Measurements from ENCODE around the gene IGFL1.
"Not testable (repeated sequence)": the region's sequence is repeated elsewhere in the genome, so short reads cannot be mapped to it uniquely, and the experiment has no call there.

The IGFL1 gene

DNA sequence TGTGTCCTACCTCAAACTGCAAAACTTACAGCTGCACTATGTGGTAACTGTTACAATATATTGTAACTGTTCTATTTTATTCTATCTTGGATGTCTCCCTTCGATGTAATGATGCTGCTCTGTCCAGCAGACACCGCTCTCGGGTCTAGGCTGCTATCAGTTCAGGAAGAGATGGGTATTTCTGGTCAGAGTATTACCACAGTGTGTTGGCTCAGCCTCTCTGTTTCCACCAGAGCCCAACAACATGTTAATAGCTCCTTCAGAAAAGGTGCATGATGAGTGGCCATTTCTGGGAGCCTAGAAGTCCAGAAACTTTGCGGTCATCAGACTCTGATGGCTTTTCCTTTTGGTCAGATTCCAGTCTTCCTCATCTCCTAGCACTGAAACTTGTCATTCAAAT lies 35.9 kb upstream of the IGFL1 start:
- Histone ChIP-seq H3K9me2 (replicated peaks; ENCODE audit: low read depth, low read length) (no peaks in the 10 kb centered on the region), H3K4me2 (ENCODE audit: low read depth, low read length, poor library complexity, severe bottlenecking) (no peak overlapping the region), H3K79me2 (ENCODE audit: insufficient read depth, low read length) (no peaks in the 10 kb centered on the region), H3K9ac (ENCODE audit: low read depth, low read length, poor library complexity, severe bottlenecking) (no peak overlapping the region), H3K4me1 (ENCODE audit: insufficient read depth, low read length, poor library complexity, severe bottlenecking) (no peaks in the 10 kb centered on the region), H3K36me3 (ENCODE audit: insufficient read depth, low read length) (no peaks in the 10 kb centered on the region), H2AFZ (ENCODE audit: low read length) (no peak overlapping the region), H3F3A (ENCODE audit: low read depth) (no peaks in the 10 kb centered on the region), H4K20me1 (ENCODE audit: insufficient read depth, low read length, poor library complexity, severe bottlenecking) (no peaks in the 10 kb centered on the region), H3K4me3 (ENCODE audit: low read length, poor library complexity, severe bottlenecking) (no peak overlapping the region), H3K27me3 (ENCODE audit: insufficient read depth, low read length, poor library complexity, severe bottlenecking) (no peaks in the 10 kb centered on the region), H3K9me3 (ENCODE audit: insufficient read depth, low read depth, low read length) (no peaks in the 10 kb centered on the region)
- TF ChIP-seq, protein P1, sequence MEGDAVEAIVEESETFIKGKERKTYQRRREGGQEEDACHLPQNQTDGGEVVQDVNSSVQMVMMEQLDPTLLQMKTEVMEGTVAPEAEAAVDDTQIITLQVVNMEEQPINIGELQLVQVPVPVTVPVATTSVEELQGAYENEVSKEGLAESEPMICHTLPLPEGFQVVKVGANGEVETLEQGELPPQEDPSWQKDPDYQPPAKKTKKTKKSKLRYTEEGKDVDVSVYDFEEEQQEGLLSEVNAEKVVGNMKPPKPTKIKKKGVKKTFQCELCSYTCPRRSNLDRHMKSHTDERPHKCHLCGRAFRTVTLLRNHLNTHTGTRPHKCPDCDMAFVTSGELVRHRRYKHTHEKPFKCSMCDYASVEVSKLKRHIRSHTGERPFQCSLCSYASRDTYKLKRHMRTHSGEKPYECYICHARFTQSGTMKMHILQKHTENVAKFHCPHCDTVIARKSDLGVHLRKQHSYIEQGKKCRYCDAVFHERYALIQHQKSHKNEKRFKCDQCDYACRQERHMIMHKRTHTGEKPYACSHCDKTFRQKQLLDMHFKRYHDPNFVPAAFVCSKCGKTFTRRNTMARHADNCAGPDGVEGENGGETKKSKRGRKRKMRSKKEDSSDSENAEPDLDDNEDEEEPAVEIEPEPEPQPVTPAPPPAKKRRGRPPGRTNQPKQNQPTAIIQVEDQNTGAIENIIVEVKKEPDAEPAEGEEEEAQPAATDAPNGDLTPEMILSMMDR (conservative IDR thresholded peaks at IDR 0.05; ENCODE audit: low read length) = no peak
- TF ChIP-seq EZH2phosphoT487 (IDR thresholded peaks at IDR 0.05; ENCODE audit: borderline replicate concordance) = no peak

DNA sequence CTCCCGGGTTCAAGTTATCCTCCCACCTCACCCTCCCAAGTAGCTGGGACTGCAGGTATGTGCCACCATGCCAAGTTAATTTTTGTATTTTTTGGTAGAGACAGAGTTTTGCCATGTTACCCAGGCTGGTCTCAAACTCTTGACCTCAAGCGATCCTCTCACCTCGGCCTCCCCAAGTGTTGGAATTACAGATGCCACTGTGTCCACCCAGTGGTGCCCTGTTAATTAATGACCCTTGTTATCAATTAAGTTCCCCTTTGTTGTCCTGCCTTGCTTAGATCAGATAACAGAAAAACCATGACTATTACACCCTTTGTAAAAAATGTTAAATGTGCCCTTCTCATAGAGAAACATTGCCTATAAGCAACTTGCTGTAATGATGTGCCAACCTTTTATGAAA lies 34.4 kb upstream of the IGFL1 start:
- Histone ChIP-seq H3K4me3 (ENCODE audit: low read length, poor library complexity, severe bottlenecking) (no peak overlapping the region), H3K36me3 (ENCODE audit: insufficient read depth, low read length) (no peaks in the 10 kb centered on the region), H3K9me3 (ENCODE audit: insufficient read depth, low read depth, low read length) (no peaks in the 10 kb centered on the region), H3K4me1 (ENCODE audit: insufficient read depth, low read length, poor library complexity, severe bottlenecking) (no peaks in the 10 kb centered on the region), H3K27me3 (ENCODE audit: insufficient read depth, low read length, poor library complexity, severe bottlenecking) (no peaks in the 10 kb centered on the region), H3K4me2 (ENCODE audit: low read depth, low read length, poor library complexity, severe bottlenecking) (no peak overlapping the region), H3K9ac (ENCODE audit: low read depth, low read length, poor library complexity, severe bottlenecking) (no peak overlapping the region), H2AFZ (ENCODE audit: low read length) (no peak overlapping the region), H3K79me2 (ENCODE audit: insufficient read depth, low read length) (no peaks in the 10 kb centered on the region), H4K20me1 (ENCODE audit: insufficient read depth, low read length, poor library complexity, severe bottlenecking) (no peaks in the 10 kb centered on the region), H3K9me2 (replicated peaks; ENCODE audit: low read depth, low read length) (no peaks in the 10 kb centered on the region), H3F3A (ENCODE audit: low read depth) (no peaks in the 10 kb centered on the region)
- TF ChIP-seq, protein P1 (conservative IDR thresholded peaks at IDR 0.05; ENCODE audit: low read length) = no peak
- no peak for TF ChIP-seq EZH2phosphoT487 (IDR thresholded peaks at IDR 0.05; ENCODE audit: borderline replicate concordance)

DNA sequence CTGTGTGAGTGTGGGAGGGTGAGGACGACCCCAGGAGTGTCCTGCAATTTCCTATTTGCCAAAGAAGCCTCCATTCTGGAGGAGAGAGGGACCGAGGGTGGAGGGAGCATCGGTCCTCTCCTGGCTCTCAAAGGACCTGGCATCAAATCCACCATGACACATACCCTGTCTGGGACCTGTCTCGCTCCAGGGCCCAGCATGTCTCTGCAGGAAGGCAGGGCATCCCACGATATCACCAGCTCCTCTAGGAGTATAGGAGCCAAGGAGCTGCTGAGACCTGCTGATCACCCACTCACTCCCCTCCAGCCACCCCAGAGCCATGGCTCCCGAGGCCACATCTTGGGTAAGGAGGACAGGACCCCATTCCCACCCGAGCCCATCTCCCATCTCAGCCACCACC lies 33.6 kb upstream of the IGFL1 start:
- not testable (repeated sequence) for H3K4me2 ChIP-seq (ENCODE audit: low read depth, low read length, poor library complexity, severe bottlenecking); H3K27me3 ChIP-seq (ENCODE audit: insufficient read depth, low read length, poor library complexity, severe bottlenecking)

DNA sequence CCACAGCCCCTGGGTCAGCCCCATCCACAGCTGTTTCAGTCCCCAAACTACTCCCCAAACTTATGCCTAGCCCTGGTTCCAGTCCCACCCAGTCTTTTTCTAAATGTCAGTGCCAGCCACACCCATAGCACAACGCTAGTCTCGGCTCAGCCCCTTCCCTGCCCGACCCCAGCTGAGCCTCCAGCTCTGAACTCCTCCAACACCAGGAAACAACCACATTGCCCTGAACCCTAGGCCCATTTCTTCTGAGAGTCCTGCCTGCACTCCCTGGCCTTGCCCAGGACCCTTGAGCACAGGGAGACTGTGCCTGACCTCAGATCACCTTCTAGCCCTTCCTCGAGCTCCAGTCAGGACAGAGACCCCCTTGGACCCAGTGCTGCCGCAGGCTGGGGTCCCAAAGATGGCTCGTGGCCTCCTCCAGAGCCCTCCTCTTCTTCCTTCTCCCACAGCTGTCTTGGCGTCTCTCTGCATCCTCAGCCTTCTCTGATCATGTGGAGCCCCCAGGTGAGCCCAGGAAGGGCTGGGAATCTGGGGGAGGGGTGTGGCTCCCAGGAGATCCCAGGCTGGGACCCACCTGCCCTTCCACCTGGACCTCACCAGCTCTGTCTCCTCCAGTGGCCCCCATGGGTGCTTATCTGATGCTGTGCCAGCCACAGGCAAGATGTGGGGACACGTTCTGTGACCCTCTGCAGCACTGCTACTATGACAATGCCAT lies 33.0 kb upstream of the IGFL1 start:
- H3K36me3 ChIP-seq (ENCODE audit: insufficient read depth, low read length) = no peaks in the 10 kb centered on the region
- no peaks in the 10 kb centered on the region for H3F3A ChIP-seq (ENCODE audit: low read depth)
- H2AFZ ChIP-seq (ENCODE audit: low read length) = no peak overlapping the region
- H4K20me1 ChIP-seq (ENCODE audit: insufficient read depth, low read length, poor library complexity, severe bottlenecking) = no peaks in the 10 kb centered on the region
- H3K9me3 ChIP-seq (ENCODE audit: insufficient read depth, low read depth, low read length) = no peaks in the 10 kb centered on the region
- H3K9me2 ChIP-seq (replicated peaks; ENCODE audit: low read depth, low read length) = no peaks in the 10 kb centered on the region
- H3K9ac ChIP-seq (ENCODE audit: low read depth, low read length, poor library complexity, severe bottlenecking) = no peak overlapping the region
- no peaks in the 10 kb centered on the region for H3K27me3 ChIP-seq (ENCODE audit: insufficient read depth, low read length, poor library complexity, severe bottlenecking)
- H3K4me2 ChIP-seq (ENCODE audit: low read depth, low read length, poor library complexity, severe bottlenecking) = no peak overlapping the region
- TF ChIP-seq EZH2phosphoT487 (IDR thresholded peaks at IDR 0.05; ENCODE audit: borderline replicate concordance) = no peak
- TF ChIP-seq, protein P1 (conservative IDR thresholded peaks at IDR 0.05; ENCODE audit: low read length) = no peak
- no peaks in the 10 kb centered on the region for H3K4me1 ChIP-seq (ENCODE audit: insufficient read depth, low read length, poor library complexity, severe bottlenecking)
- no peaks in the 10 kb centered on the region for H3K79me2 ChIP-seq (ENCODE audit: insufficient read depth, low read length)
- H3K4me3 ChIP-seq (ENCODE audit: low read length, poor library complexity, severe bottlenecking) = no peak overlapping the region

More for the DNA sequence above, 33.6 kb upstream of the IGFL1 start:
- H3K4me3 ChIP-seq (ENCODE audit: low read length, poor library complexity, severe bottlenecking); H3K36me3 ChIP-seq (ENCODE audit: insufficient read depth, low read length); H3F3A ChIP-seq (ENCODE audit: low read depth); H4K20me1 ChIP-seq (ENCODE audit: insufficient read depth, low read length, poor library complexity, severe bottlenecking); H2AFZ ChIP-seq (ENCODE audit: low read length); H3K79me2 ChIP-seq (ENCODE audit: insufficient read depth, low read length); H3K9ac ChIP-seq (ENCODE audit: low read depth, low read length, poor library complexity, severe bottlenecking); H3K4me1 ChIP-seq (ENCODE audit: insufficient read depth, low read length, poor library complexity, severe bottlenecking); H3K9me2 ChIP-seq (replicated peaks; ENCODE audit: low read depth, low read length); H3K9me3 ChIP-seq (ENCODE audit: insufficient read depth, low read depth, low read length): not testable (repeated sequence)
